ENCODE results near the gene SERINC1. TPM values are rescaled to one million over a fixed set of nuclear protein-coding genes. Genes with fewer than 3 reads are reported as not detected.

The SERINC1 gene
- total RNA-seq, 3 donors from 2014 or later (not counting 1 experiment from before 2014, with no cell fraction given): 124 to 131 (median 128) TPM

DNA sequence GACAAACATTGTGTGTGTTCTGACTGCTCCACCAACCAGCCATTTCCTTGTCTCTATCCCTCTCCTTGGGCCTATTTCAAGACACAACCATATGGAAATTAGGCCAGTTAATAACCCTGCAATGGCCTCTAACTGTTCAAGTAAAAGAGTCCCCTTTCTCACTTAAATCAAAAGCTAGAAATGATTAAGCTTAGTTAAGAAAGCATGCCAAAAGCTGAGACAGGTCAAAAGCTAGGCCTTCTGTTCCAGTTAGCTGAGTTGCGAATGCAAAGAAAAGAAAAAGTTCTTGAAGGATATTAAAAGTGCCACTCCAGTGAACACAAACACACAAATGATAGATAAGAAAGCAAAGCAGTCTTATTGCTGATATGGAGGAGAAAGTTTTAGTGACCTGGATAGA is 22.5 kb downstream of the SERINC1 start:
- Mint-ChIP-seq H3K4me3 (no peak overlapping the region), H3K36me3 (peaks cover 38% of the 10 kb centered on the region), H3K27ac (peak overlapping the region; percentile 9 to 57), H3K9me3 (no peaks in the 10 kb centered on the region), H3K4me1 (peaks cover 7 to 15% of the 10 kb centered on the region in 2 donors), H3K27me3 (ENCODE audit: low read depth in 2 of 2) (no peaks in the 10 kb centered on the region)
- Histone ChIP-seq H3K27ac (ENCODE audit: low read length) (no peak overlapping the region), H3K4me3 (ENCODE audit: low read length) (no peak overlapping the region), H3K9me3 (ENCODE audit: control insufficient read depth, insufficient read depth, low read length) (no peaks in the 10 kb centered on the region), H3K4me1 (ENCODE audit: control insufficient read depth, insufficient read depth, low read length) (no peaks in the 10 kb centered on the region), H3K36me3 (ENCODE audit: control insufficient read depth, insufficient read depth, low read length) (peaks cover 94% of the 10 kb centered on the region), H3K27me3 (ENCODE audit: control insufficient read depth, insufficient read depth, low read length) (no peaks in the 10 kb centered on the region)
- no peak for DNase-seq
- WGBS (ENCODE audit: insufficient coverage): 100% methylated on average over 1 of the region's 1 CpG
- intact Hi-C loops (cut with micrococcal nuclease): no loop called here
- TF ChIP-seq, protein P1, sequence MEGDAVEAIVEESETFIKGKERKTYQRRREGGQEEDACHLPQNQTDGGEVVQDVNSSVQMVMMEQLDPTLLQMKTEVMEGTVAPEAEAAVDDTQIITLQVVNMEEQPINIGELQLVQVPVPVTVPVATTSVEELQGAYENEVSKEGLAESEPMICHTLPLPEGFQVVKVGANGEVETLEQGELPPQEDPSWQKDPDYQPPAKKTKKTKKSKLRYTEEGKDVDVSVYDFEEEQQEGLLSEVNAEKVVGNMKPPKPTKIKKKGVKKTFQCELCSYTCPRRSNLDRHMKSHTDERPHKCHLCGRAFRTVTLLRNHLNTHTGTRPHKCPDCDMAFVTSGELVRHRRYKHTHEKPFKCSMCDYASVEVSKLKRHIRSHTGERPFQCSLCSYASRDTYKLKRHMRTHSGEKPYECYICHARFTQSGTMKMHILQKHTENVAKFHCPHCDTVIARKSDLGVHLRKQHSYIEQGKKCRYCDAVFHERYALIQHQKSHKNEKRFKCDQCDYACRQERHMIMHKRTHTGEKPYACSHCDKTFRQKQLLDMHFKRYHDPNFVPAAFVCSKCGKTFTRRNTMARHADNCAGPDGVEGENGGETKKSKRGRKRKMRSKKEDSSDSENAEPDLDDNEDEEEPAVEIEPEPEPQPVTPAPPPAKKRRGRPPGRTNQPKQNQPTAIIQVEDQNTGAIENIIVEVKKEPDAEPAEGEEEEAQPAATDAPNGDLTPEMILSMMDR (IDR thresholded peaks at IDR 0.05): no peak
- ATAC-seq: no peak

DNA sequence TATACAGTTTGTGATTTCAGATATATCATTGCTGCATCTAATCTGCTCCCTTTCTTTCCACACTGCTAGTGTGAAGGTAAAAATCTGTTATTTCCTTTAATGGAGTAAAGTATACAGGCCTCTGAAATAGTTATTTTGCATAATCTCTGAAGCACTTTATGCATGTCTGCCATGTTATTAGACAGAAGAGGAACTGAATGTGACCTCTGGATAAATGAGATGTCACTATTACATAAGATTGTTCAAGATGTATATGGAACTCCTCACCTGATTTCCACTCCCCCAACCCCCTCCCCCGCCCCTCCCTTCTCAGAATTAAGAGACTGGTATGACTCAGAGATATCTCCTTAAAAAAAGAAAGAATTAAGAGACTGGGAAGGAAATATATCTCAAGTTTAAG is 26.3 kb downstream of the SERINC1 start:
- Histone ChIP-seq H3K27me3 (ENCODE audit: control insufficient read depth, insufficient read depth, low read length) (no peaks in the 10 kb centered on the region), H3K4me1 (ENCODE audit: control insufficient read depth, insufficient read depth, low read length) (no peaks in the 10 kb centered on the region), H3K36me3 (ENCODE audit: control insufficient read depth, insufficient read depth, low read length) (peaks cover 80% of the 10 kb centered on the region), H3K9me3 (ENCODE audit: control insufficient read depth, insufficient read depth, low read length) (no peaks in the 10 kb centered on the region), H3K27ac (ENCODE audit: low read length) (no peak overlapping the region), H3K4me3 (ENCODE audit: low read length) (no peak overlapping the region)
- Mint-ChIP-seq H3K9me3 (no peaks in the 10 kb centered on the region), H3K36me3 (peaks cover 17% of the 10 kb centered on the region), H3K4me1 (peaks cover 5 to 8% of the 10 kb centered on the region in 2 donors), H3K4me3 (no peak overlapping the region), H3K27ac (peak overlapping the region; percentile 24 to 48), H3K27me3 (ENCODE audit: low read depth in 2 of 2) (no peaks in the 10 kb centered on the region)
- intact Hi-C loops (cut with micrococcal nuclease): no loop called here
- DNase-seq: no peak
- TF ChIP-seq, protein P1 (IDR thresholded peaks at IDR 0.05): no peak
- ATAC-seq: no peak
- no CpG with 5 or more reads among the region's 1 CpG for WGBS (ENCODE audit: insufficient coverage)

DNA sequence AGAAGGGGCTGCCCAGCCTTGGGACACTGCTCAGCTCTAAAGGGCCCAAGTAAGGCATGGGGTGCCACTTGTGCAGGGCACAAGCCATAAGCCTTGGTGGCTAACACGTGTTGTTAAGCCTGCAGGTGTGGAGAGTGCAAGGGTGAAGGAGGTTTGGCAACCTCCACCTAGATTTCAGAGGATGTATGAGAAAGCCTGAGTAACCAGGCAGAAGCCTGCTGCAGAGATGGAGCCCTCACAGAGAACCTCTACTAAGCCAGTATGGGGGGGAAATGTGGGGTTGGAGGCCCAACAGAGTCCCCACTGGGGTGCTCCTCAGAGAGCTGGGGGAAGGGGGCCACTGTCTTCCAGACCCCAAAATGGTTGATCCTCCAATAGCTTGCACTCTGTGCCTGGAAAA is 32.6 kb downstream of the SERINC1 start:
- Mint-ChIP-seq H3K9me3 (peaks cover 0 to 4% of the 10 kb centered on the region in 2 donors), H3K4me3 (no peak overlapping the region), H3K36me3 (peaks cover 37% of the 10 kb centered on the region), H3K4me1 (peaks cover 21 to 26% of the 10 kb centered on the region in 2 donors), H3K27me3 (ENCODE audit: low read depth in 2 of 2) (no peaks in the 10 kb centered on the region), H3K27ac (peak overlapping the region; percentile 31 to 66)
- Histone ChIP-seq H3K27ac (ENCODE audit: low read length) (no peak overlapping the region), H3K36me3 (ENCODE audit: control insufficient read depth, insufficient read depth, low read length) (peaks cover 59% of the 10 kb centered on the region), H3K27me3 (ENCODE audit: control insufficient read depth, insufficient read depth, low read length) (no peaks in the 10 kb centered on the region), H3K4me3 (ENCODE audit: low read length) (no peak overlapping the region), H3K9me3 (ENCODE audit: control insufficient read depth, insufficient read depth, low read length) (peaks cover 6% of the 10 kb centered on the region), H3K4me1 (ENCODE audit: control insufficient read depth, insufficient read depth, low read length) (no peaks in the 10 kb centered on the region)
- TF ChIP-seq, protein P1 (IDR thresholded peaks at IDR 0.05): no peak
- intact Hi-C loops (cut with micrococcal nuclease): no loop called here
- WGBS (ENCODE audit: insufficient coverage): 89% methylated on average over 1 of the region's 1 CpG
- ATAC-seq (peak in 2 of 3 donors; percentile 18 to 24), DNase-seq (no peak)

DNA sequence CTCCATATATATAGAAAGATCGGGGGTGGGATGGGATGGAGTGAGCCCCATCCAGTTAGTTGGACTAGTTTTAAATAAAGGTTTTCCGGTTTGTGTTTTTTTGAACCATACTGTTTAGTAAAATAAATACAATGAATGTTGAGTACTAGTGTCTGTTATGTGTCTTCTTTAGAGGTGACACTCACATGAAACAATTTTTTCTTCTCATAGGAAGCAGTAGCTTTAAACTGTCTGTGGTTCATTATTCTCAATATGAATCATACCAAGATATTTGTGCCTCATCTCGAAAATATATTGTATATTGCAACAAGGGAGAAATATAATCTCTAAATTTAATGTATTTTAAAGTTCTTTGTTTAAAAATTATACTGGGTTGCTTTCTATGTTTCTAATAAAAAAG is 38.8 kb downstream of the SERINC1 start:
- peaks cover 31% of the 10 kb centered on the region for H3K36me3 ChIP-seq (ENCODE audit: control insufficient read depth, insufficient read depth, low read length)
- H3K27ac Mint-ChIP-seq: peak overlapping the region in 1 of 2 donors; percentile 18

More for the DNA sequence above, 38.8 kb downstream of the SERINC1 start:
- H3K4me1 ChIP-seq (ENCODE audit: control insufficient read depth, insufficient read depth, low read length): no peaks in the 10 kb centered on the region
- peaks cover 5 to 8% of the 10 kb centered on the region in 2 donors for H3K4me1 Mint-ChIP-seq
- no peak for DNase-seq
- no peak overlapping the region for H3K27ac ChIP-seq (ENCODE audit: low read length)
- no peaks in the 10 kb centered on the region for H3K9me3 Mint-ChIP-seq
- intact Hi-C loops (cut with micrococcal nuclease): no loop called here
- H3K9me3 ChIP-seq (ENCODE audit: control insufficient read depth, insufficient read depth, low read length): no peaks in the 10 kb centered on the region
- H3K36me3 Mint-ChIP-seq: peaks cover 21% of the 10 kb centered on the region
- H3K4me3 ChIP-seq (ENCODE audit: low read length): no peak overlapping the region
- no peak for ATAC-seq
- H3K27me3 Mint-ChIP-seq (ENCODE audit: low read depth in 2 of 2): no peaks in the 10 kb centered on the region
- TF ChIP-seq, protein P1 (IDR thresholded peaks at IDR 0.05): no peak
- H3K27me3 ChIP-seq (ENCODE audit: control insufficient read depth, insufficient read depth, low read length): no peaks in the 10 kb centered on the region
- 78% methylated on average over 2 of the region's 3 CpGs for WGBS (ENCODE audit: insufficient coverage)
- H3K4me3 Mint-ChIP-seq: no peak overlapping the region

All from natural killer cell (primary cell).